Non-pigmented ciliary epithelial cell (primary cell): Measurements from ENCODE around the gene PDGFD.

ENCODE experiments used
- DNase-seq: peaks from one replicate; pipeline ENCODE4 v3.0.0-alpha.2; 2010; ENCODE audit warnings: low read depth

Gene PDGFD

DNA sequence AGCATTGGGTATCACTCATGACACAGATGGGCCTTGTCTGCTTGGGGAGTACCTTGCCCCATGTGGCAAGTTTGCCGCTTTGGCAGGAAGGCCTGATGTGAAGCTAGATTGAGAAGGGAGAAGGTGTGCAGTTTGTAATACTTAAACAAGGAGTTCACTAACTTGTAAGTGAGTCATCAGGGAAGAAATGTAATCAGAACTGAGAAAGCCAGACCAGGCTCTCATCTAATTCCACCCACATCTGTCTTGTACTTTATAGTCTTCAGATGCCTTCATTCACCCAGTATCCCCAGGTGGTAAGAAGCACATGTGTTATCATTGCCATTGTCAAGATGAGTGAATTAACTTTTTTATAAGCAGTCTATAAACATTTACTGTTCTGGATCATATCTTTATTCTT lies 243.5 kb downstream of the PDGFD start:
- DNase-seq: no peak

DNA sequence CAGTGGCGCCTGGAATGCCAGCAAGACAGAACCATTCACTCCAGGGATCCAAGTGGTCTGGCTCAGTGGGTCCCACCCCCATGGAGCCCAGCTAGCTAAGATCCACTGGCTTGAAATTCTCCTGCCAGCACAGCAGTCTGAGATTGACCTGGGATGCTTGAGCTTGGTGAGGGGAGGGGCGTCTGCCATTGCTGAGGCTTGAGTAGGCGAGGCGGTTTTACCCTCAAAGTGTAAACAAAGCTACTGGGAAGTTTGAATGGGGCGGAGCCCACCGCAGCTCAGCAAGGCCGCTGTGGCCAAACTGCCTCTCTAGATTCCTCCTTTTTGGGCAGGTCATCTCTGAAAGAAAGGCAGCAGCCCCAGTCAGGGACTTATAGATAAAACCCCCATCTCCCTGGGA lies 253.2 kb downstream of the PDGFD start:
- no peak for DNase-seq

DNA sequence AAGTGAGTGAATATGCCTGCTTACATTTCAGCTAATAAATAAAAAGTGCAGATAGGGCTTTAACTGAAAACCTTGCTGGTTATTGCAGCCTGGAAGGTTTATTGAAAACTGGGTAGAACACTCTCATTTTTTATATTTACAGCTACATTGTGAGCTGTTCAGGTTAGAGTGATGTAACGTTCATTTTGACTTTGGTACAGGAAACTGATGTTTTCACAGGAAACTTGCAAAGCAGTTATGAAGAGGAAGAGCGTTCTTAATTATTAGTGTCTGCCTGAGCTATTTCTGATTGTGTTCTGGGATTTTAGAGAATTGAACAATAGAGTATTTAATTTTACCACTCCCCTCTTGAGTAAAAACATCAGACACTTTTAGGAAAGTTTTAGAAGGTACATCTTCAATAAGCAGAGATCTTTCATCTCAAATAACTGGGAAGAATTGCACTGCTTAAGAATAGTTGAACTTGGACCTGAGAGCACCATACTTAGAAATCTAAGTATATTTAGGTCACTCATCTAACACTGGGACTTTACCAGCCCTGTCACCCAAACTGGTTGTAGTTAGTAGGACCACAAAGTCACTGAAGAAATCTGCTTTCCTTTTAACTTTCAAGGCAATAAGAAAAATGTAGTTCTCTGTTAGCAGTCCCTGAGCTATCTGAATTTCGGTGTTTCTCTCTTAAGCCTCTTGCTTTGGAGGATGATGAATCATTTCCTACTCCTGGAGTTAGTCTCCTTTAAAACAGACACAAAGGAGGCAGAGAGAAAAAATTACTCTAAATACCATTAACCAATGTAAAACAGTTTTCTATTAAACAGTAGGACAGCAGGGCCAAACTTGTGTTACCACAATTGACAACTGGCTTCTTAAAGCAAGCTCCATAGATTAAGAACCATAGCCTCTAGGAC lies 256.1 kb downstream of the PDGFD start:
- DNase-seq: no peak

DNA sequence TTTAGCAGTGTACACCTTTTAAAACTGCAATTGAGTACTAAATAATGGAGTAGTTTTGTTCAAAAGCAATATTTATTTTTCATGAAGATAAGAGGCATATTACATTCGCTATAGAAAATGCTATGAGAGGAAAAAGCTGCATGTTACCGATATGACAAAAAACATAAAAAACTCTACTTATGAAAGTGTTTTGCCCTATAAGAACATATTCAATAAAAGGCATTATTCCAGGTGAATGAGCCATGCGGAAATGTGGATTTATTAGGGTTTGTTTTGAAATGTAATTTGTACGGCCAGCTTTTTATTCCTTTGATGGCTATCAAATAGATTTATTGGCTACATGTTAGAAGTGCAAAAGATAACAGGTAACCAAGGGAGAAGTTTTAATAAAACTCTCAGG lies 256.8 kb downstream of the PDGFD start:
- DNase-seq: no peak

DNA sequence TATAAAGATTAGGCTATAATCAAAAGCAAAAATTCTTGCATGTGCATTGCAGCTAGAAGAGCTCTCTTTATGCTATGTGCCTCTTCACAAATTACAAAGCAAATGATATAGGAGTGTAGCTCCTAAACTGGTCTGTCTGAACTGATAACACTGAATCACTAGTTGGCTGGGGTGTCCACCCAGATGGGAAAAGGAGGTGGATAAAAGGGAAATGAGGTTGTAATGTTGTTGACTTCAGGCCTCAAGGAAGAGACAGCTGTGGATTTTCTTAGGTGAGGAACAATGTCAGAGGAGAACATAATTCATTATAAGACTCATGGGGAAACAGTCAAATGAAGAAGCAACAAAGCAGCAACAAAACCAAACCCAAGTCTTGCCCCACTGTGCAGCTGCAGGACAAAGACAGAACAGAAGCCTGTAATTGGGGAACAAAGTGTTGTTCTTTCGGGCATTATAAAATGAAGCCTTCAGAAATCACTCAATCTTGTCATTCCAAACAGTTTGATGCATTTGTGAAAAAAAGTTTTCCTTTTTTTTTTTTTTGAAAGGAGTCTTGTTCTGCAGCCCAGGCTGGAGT lies 257.6 kb downstream of the PDGFD start:
- no peak for DNase-seq

DNA sequence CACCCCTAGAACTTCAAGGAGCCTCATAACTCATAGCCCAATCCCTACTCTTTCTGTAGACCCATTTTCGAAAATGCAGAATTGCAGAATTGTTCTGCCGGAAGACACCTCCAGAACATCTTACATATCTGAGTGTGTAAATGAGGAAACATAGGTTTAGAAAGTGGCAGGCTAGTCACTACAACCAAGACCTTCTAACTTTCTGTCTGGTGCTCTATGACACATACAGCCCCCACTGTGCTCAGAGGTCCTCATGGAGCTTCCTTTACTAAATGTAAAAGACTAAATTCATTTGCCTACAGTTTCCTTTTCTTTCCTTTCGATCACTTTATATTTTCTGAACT lies 259.7 kb downstream of the PDGFD start:
- no peak for DNase-seq

DNA sequence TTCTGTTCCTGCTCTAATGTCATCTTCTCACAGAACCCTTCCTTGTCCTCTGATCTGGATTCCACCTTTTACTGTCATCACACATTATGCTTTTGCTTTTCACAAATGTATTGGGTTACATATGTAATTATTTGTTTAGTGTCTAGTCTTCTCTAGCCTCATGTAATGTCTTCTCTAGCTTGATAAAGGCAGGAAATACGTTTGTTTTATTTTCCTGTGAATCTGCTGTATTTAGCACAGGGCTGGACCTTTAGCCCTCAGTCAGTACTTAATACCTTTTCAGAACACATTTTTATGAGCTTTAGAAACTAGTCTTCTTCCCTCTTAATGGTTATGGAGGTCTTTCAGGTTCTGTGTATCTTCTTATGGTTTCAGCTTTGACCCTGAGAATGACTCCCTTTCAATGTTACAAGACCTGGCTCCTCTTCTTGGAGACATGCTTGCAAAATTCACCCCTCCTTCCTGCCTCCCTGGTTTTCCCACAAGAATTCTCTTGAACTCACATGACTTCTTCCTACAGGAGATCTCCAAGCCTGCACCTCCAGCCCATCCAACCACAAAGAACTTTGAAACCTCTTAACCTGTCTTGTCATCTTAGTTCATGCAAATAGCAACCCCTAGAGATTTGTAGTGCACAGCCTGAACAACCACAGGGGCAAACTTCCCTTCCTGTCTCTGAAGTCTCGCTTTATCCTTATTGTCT lies 260.2 kb downstream of the PDGFD start:
- DNase-seq: no peak

DNA sequence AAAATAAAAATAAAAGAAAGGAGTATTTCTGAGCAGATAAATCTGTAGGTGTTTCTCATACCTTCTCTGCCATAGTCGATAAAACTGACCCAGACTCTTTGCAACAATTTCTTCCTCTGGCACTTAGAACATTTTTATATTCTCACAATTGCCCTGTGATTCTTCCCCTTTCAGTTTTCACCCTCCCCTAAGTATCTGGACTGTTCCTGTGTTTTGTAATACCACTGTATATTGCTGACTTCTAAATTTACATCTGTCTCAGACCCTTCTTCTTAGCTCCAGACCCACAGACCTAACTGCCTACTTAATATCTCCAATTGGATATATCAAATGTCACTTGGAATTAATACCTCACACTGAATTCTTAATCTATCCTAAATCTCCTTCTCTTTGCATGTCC lies 261.0 kb downstream of the PDGFD start:
- no peak for DNase-seq

DNA sequence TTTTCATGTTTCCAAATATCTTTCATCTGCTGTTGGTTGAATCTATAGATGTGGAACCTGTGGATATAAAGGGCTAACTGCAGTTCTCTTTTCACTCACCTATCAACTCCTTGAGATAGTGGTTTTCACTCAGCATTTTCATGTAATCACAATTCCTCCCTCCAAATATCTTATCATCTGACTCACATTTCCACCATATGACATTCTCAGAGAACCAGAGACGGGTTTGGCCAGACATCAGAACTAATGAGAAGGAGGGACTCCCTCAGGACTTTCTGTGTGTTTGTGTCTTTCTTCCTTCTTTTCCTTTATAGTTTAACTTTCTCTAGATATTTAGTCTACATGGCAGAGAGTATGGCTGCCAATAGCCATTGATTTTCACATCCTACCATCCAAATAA lies 262.3 kb downstream of the PDGFD start:
- no peak for DNase-seq

DNA sequence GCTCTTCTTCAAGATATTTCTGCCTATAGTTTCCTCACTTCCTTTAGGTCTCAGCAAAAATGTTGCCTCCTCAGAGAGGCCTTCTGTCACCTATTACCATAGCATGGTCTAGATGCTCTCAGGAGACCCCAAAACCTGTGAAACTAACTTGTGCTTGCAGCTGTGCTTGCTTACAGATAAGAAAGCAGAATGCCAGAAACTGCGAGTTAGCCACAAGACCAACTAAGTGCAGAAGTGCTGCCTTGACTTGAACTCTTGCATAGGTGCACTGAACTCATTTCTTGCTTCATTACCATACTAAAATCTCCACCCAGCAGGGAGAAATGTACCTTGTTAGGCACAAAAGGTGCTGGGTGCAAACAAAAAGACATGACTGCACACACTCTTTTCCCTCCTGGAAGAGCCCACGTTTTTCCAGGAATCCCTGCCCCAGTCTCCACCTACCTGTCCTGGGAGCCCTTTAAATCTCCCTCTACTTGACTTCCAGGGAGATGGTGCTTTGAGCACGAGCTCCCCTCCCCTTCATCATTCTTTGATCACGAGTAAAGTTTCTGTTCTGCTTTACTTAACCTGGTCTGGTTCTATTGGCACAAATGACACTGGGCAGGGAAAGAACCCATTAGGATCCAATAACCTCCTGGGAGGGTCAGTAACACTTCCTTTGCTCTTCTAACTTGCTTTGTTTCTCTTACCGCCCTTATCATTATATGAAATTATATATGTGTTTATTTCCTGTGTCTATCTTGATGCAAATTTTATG lies 265.2 kb downstream of the PDGFD start:
- no peak for DNase-seq

DNA sequence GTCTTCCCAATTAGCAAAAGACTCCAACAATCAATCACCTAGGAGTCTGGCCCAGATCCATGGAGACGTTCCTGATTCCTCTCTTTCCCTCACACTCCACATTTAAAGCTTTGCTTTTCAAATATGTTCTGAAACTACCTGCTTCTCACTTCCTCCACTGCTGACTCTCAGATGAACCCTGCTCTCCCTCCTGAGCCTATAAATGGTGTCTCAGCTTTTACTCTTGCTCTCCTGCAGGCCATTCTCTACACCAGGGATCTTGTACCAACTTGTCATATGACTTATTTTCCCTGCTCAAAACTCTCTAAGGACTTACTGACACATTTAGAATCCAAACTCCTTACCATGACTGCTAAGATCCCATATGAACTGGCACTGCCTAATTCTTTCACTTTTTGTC lies 265.9 kb downstream of the PDGFD start:
- DNase-seq: no peak

DNA sequence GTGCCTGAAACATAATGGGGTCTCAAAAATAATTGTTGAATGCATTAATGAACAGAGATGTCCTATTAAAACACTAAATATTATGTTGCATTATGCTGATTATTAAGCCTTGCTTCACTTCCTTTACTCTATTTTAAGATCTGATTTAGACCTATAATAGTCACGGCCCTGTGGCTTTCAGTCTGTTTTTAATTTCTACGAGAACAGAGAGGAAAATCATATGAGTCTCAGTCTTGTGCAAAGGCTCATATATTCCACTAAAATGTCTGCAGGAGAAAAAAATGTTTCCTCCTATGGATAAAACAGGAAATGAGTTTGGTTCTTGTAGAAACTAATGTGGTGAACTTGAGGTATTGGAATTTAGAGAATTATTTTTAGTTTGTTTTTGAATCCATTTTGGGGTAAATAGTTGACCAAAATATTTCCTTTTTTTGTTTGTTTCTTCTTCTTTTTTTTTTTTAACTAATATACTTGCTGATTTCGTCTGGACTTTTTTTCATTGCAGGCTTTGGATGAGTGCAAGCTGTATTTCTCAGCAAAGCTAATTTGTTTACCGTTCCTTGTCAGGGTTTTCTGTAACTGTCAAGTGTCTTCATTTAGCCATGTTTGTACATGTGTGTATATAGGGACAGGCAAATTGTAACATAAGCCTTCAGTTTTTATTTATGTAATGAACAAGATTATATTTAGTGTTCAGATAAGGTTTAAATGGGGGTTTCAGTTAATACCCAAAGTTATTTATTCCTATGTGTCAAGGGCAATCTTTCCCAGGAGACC lies 266.6 kb downstream of the PDGFD start:
- DNase-seq: no peak

DNA sequence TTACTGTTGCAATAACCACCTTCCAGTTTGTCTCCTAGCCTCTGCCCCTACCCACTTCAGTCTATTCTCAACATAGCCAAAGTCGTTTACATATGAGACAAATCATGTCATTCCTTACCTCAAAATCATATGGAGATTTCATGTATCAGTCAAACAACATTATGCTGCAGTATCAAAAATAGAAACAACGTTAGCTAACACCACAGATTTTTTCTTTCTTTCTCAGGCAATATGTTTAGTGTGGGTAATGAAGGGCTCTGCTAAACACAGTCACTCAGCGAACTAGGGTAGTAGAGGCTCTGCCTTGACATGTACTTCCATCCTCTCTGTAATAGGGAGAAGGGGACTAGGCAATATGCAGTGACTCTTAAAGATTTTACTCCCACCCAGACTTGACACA lies 268.8 kb downstream of the PDGFD start:
- DNase-seq: no peak

DNA sequence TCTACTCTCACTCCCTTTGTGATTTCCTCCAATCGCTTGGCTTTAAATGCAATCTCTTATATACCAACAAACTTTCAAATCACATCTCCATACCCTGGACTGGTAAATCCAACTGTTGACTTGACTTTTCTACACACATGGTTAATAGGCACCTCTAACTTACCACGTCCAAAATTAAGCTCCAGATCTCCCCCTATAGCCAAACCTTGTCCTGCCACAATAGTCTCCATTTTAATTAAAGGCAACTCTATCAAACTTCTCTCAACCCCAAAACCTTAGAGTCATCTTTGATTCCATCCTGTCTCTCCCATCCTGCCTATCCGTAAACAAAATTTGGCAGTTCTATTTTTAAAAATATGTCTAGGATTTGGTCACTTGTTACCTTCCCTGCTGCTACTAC lies 269.3 kb downstream of the PDGFD start:
- no peak for DNase-seq

DNA sequence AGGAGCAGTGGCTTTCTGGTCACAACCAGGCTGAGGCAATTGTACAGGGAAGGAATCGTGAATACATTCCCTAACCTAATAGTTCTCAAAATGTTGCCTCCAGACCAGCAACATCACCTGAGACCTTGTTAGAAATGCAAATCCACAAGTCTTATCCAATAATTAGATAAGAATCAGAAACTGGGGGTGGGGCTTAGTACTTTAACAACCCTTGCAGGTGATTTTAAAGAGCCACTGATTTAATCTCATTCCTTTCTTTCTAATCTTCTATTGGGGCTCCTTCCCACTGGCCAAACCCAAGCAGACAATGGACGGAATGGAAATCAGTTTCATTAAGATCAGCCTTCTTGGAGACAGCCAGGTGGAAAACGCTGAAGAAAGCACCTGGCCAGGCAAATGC lies 269.9 kb downstream of the PDGFD start:
- DNase-seq: no peak

DNA sequence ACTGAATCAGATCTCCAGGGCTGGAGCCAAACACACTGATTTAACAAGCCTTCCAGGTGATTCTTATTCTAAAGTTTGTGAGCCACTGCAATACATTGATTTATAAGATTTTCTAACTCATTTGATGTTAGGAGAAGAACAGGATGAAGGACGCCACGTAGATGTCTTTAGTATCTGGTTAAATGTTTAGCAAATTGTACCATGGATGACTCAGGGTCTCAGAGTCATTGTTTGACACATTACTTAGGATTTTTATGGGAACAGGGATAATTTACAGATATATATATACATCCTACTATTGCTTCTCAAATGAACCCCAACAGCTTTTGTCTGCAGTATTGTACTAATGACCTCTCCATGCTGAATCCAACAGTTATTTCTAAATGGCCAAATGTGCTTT lies 270.6 kb downstream of the PDGFD start:
- DNase-seq: no peak

DNA sequence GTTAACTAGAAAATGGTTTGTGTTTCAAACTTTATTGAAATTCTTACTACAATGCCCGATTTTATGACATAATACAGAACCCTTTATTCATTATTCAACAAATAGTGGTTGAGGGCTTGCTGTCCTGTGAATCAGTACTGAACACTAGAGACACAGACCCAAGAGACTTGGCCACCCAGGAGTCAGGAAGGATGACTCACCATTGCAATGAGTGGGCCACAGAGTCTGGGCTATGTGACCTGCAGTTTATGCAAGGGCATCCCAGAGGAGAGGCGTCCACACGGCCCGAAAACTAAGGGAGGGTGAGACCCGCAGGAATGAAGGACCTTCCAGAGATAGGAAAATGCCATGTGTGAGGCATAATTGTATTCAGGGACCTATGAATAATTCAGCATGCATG lies 271.3 kb downstream of the PDGFD start:
- peak; percentile 41 for DNase-seq

DNA sequence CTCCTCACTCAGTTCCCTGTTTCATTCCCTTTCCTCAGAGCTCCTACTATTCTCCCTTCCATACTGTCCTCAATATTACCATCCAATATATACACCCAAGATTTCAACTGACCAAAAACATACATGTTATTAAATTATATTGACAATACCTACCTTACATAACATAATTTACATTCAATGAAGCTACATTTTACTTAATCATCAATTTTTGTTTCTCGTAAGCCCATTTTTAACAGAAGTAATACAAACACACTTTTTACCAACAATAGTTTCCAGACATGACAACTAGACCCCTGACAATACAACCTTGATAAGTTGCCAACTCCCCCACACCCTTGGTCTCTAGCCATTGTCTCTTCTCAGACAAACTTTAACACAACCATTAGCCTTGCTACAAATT lies 273.3 kb downstream of the PDGFD start:
- DNase-seq: no peak

DNA sequence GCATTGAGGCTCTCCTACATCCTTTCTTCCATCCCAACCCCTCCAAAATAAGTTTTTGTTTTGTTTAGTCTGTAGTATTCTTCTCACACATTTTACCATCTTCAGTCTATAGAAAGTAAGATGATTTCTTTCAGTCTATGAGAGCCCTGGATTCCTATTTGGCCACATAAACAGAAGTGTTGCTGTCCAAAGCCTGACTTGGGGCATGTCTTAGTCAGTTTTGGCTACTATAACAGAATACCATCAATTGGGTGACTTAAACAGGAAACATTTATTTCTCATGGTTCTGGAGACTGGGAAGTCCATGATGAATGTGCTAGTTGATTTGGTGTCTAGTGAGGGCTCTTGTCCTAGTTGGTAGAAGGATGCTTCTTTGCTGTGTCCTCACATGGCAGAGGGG lies 274.3 kb downstream of the PDGFD start:
- no peak for DNase-seq

DNA sequence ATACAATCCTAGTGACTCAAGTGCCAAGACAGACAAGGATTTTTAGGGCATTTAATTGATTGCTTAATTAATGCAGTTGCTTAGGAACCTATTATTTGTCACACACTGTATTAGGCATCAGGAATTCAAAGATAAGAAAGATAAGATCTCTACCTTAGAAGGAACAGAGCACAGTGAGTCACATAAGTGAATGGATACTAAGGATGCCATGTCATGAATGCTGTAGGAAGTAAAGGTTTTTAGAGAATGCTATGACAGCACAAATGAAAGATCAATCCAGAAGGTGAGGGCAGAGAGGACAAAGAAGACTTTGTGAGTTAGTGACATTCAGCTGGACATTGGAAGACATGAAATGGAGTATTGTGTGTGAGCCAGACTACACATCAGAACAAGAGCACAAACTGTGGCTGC lies 275.4 kb downstream of the PDGFD start:
- no peak for DNase-seq

DNA sequence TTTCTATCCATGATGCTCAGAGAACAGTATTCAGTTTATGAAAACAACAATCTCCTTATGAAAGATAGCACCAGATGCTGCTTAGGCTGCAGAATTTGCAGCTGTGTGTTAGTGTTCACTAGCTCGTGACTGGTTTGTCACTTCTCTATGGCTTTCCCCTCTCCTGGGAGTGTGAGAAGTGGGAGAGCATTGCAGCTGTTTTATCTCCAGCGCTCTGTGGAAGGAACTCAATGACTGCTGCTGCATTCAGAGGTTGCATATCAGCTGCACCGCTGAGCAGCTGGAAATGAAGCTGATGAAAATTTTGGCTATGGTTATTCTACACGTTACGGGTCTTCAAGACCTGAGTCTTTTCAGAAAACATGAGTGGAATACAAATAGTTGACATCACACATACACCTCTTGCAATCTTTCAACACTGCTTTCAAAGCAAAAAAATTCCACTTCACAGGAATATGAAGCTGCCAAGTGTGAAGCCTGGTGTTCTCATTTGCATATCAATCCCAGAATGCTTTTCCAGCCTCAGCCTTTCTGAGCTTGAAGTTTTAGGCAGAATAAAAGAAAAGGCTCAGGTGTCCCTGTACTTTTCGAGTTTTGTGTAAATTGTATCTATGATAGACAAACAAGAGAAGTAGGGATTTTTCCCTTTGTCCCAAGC lies 276.8 kb downstream of the PDGFD start:
- DNase-seq: no peak
